Activated naive CD4-positive, alpha-beta T cell treated with Interleukin-2 at 50 U/mL for 16 hours (primary cell): ENCODE results near the gene GALNS.

Experiments
- DNase-seq: peaks from one replicate; pipeline ENCODE4 v3.0.0-alpha.2; 2020

The GALNS gene

DNA sequence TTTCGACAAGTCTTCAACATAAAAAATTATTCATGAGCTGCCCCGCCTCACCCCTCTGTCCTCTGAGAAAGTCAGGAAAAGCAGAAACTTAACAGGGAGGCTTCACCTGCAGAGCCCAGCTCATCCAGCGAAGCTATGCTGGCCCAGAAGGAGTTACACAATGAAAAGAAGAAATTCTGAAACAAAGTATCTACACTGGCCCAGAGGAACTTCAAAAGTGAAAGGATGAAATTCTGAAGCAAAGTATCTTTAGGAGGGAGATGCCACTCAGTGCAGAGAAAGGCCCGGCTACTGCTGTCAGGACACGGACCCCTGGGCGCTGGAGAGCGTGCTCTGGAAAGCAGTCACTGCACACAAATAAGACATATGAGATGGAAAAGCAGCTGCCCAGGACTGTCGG lies 1.6 kb downstream of the GALNS start:
- no peak for DNase-seq

GRCh38 chr16:88854306-88855111 lies 2.2 kb downstream of the GALNS start:
- DNase-seq, result peak; percentile 11

- no peak for DNase-seq
Observed at GRCh38 chr16:88853325-88853941, 3.3 kb downstream of the GALNS start.

GRCh38 chr16:88851616-88852015 lies 5.1 kb downstream of the GALNS start:
- DNase-seq, result no peak

GRCh38 chr16:88850531-88851199 lies 6.1 kb downstream of the GALNS start:
- no peak for DNase-seq

- no peak for DNase-seq
Observed at GRCh38 chr16:88848557-88848956, 8.2 kb downstream of the GALNS start.

GRCh38 chr16:88847654-88848053 lies 9.1 kb downstream of the GALNS start:
- no peak for DNase-seq

DNA sequence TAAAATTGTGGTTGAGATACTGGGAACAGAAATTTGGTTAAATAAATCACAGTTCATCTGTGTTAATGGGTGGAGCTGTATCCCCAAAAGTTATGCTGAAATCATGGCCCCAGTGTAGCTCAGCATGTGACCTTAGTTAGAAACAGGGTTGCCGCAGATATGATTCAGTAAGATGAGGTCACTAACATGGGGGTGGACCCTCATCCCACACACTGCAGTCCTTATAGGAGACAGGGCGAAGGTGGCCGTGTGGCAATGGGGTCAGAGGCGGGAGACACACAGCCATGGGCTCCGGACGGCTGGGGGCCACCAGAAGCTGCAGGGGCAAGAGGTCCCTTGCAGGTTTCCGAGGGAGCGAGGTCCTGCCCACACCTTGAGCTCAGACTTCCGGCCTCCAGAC lies 10.7 kb downstream of the GALNS start:
- DNase-seq, result no peak

DNA sequence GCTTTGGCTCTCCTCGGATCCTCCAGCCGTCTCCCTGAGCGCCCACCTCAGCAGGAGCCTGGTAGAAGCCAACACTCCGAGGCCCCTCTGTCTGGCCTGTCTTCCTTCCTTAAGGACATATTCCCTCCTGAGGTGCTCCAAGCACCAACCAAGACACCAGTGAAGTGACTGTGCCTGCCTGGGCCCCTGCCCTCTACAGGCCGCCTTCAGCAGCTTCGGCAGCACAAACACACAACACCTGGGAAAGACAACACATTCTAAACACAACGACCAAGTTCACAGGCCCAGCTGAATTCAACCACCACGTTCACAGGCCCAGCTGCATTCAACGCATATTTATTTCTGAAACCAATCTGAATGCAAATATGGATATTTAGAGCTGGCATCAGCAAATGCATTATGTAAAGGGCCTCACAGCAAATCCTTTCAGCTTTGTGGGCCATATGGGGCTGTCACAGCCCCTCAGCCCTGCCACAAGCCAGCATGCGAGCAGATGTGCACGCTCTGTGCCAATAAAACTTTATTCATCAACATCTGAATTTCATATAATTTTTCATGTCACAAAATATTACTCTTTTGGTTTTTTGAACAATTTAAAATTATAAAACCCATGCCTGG lies 12.2 kb downstream of the GALNS start:
- no peak for DNase-seq

- DNase-seq, result no peak
Observed at GRCh38 chr16:88843256-88843655, 13.5 kb downstream of the GALNS start.

DNA sequence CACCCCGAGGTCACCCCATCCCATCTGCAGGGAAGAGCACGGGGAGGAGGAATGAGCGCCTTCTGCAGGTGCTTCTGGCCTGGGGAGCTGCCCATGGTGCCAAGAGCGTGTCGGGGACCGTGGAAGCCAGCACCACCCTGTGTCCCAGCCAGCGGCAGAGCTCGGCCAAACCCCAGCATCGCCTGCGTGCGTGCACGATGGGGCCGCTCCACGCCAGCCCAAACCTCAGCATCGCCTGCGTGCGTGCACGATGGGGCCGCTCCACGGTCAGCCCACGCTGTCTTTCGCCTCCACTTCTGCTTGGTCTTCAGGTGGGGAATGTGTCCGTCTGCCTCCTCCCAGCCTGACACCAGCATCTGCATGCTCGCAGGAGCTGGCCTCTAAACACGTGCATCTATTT lies 13.9 kb downstream of the GALNS start:
- DNase-seq, result no peak

DNA sequence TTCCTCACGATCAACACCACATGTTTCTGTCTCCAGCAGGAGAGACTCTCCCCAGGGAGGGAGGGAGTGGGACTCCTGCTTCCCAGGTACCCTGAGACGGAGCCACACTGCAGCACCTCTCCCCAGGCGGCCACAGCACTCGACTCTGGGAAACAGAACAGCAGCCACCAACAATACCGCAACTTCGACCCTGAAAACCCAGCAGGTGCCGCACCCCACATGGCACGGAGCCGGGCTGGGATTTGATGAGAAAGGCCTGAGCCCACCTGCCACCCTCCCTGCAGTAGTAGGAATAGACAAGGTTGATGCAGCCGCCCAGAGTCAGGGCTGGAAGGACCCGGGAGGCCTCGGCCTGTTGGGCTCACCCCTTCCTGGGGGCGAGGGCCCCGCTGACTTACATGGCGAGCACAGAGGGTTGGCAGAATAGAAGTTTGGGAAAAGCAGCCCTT lies 14.4 kb downstream of the GALNS start:
- DNase-seq, result no peak

DNA sequence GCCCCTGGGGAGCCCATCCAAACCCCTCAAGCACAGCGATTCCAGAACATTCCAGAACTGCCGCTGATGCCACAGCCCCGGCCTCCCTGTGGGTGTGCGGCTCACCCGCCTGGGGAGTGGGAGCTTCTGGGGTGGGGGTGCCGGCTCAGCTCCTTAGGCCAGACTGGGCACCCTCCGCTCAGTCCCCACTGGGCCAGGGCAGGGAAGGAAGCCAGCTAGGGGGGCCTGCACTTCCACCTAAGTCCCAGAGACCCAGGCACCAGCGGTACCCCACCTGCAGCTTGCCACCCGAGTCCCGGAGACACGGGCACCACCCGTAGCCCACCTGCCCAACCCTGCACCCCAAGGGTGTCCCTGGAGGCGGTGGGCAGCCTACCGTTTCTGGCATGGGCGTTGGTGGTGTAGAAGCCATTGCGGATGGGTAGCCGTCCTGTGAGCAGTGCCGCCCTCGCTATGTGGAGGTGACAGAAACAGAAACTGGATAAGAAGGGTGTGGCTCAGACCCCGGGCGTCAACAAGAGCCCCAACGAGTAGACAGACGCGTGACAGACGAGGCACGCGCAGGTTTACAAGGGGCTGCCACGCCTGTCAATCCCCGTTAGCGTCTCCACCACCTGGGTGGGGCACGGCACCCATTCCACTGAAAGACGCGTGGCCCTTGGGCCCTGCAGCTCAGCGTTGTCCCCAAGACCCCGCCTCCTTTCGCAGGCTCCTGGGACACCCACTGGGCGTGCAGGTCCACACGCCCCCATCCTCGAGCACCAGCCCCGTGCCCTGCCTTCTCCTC lies 15.0 kb downstream of the GALNS start:
- no peak for DNase-seq

DNA sequence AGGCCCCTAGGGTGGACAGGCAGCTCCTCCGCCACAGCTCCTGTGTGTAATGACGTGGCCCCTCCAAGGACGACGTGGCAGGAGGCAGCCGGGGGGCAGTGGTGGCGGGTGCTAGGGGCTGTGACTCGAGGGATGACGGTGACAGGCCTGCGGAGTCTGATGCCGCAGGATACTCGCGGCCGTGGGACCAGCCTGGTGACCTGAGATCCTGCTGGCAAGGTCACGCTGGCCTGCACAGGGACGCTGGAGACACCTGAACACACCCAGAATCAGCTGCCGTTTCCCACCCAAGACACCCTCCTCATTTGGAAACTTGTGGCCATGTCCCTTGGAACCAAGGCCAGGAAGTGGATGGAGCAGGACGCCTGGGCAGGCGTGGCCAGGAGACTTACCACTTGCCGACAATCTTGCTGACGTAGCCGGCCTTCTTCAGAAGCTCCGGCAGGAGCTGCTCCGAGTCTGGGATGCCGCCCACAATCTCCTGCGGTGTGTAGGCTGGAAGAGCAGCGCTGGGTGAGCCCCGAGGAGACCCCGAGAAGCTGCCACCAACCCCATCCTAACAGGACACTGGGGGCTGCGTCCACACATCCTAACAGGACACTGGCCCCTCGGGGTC lies 16.0 kb downstream of the GALNS start:
- DNase-seq, result no peak

DNA sequence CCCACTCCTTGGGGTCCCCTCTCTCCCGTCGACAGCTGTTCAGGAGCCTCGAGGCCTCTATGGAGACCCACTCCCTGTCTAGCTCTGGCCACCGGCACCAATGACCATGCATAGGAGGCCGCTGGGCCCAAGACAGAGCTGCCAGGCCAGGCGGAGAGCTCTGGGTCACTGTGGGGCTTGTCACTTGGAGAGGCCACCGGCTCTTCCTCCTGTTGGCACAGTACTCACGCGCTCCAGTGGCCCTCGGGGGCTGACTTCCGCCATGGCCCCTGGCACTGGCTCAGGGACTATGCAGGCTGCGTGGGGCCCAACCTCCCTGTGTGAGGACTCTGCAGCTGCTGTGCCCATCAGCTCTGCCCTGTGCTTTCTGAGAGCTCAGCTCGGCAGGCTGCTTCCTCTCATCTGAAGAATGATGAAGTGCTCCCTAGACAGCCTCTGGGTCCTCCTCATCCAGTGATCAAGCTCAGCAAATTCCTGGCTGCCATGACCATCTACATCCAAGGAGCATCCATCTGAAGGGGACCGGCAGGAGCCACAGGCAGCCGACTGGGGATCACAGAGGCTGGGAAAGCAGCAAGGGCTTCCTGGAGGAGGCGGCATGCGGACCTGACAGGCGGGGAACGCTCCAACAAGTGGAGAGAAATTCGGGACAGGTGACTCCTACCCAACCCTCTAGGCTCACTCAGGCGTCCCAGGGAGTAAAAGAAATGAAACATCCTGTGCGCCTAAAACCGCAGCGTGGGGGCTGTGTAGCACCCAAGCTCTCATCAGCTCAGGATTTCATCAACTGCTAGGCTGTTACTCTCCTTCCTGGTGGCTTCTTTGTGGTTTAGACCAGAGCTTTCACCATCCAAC lies 16.8 kb downstream of the GALNS start:
- no peak for DNase-seq

GRCh38 chr16:88839026-88839529 lies 17.7 kb downstream of the GALNS start:
- DNase-seq, result no peak

DNA sequence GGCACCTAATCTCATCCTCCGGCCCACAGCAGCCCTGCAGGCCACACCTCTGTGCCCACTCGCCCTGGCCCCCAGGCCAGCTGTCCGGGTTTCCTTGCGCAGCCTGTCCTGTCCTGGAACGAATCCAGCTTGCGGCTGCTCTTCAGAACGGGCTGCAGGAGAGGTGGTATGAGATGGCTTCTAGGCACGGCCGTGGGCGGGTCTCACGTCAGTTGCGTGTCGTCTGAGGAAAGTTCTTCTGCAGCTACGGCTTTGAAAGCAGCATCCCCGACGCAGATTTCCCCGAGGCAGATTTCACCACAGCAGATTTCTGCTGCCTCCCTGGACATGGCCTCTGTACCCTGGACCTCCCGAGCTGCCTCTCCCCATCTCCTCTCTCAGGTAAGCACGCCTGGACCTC lies 18.2 kb downstream of the GALNS start:
- no peak for DNase-seq

DNA sequence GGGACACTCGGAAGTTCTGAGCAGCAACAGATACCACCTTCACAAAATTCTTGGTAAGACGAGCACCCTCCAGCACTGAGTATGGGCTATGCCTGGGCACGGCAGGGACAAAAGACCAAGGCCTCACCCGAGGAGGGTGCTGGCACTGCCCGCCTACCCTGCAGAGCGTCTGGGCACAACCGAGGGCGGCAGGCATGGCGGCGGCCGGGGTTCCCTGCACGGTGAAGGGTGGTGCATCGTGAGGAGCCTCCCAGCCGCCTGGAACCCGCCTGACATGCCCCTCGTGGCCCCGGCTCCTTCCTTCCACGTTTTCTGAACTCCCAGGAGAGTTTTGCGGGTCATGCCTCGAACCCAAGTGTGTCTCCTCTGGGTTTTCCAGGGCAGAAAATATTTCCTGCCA lies 18.9 kb downstream of the GALNS start:
- DNase-seq, result no peak

- no peak for DNase-seq
Observed at GRCh38 chr16:88836791-88837190, 20.0 kb downstream of the GALNS start.

GRCh38 chr16:88835818-88836217 lies 20.9 kb downstream of the GALNS start:
- no peak for DNase-seq

DNA sequence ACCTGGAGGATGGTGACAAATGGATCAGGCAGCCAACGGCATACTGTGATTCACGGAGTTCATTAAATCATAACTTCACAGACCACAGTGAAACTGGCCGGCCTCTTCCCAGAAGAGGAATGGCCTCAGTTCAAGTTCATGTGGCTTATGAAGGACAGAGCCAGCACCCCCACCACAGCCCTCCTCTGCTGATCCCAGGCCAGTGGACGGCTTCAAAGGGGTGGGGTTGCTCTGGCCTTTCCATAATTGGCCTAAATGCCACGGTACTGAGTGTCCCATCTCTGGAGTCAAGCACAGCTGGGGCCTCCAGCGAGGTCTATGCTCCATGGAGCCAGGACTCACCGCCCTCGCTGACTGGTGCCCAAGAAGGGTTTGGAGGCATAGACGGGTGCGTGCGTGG lies 21.4 kb downstream of the GALNS start:
- no peak for DNase-seq
